GM12878 (cell line): Measurements from ENCODE around the gene CA10. TPM values are rescaled to one million over a fixed set of nuclear protein-coding genes. Genes with fewer than 3 reads are reported as not detected.

Source experiments
- ATAC-seq: fragments of 200-7000 bp; cut with Tn5 transposase; 3 replicates; pipeline ENCODE4 v1.9.1; 2020; ENCODE audit warnings: mild to moderate bottlenecking, moderate library complexity
- BruUV-seq: library from RNA; stranded (reverse); fragments of 400-500 nt; replicated peaks from 2 replicates; lab custom pipeline; 2021; lab: Mats Ljungman, UMichigan
- CTCF ChIA-PET: fragments of 300-600 bp; sonication (Branson Sonifier 250); formaldehyde crosslinking; extraction: SDS; loops from one replicate; lab custom pipeline; 2021; ENCODE audit warnings: inconsistent platforms; lab: Yijun Ruan, JAX
- POLR2A ChIA-PET: fragments of 350-600 bp; formaldehyde crosslinking; extraction: SDS; loops from one replicate; lab custom pipeline; 2021; ENCODE audit warnings: inconsistent platforms; lab: Charles Lee
- RAD21 ChIA-PET: fragments of 300-600 bp; sonication (Branson Sonifier 250); formaldehyde crosslinking; loops from one replicate; lab custom pipeline; 2023; ENCODE audit warnings: antibody characterized with exemption; ENCODE audit not compliant: unreplicated experiment; lab: Charles Lee
- SMC1A ChIA-PET: fragments of 300-600 bp; sonication (Branson Sonifier 250); formaldehyde crosslinking; loops from one replicate; lab custom pipeline; 2023; ENCODE audit not compliant: unreplicated experiment, uncharacterized antibody; lab: Charles Lee
- DNase-seq: peaks from one replicate; pipeline ENCODE4 v3.0.0-alpha.2; 2011; ENCODE audit warnings: low read depth, low spot score
- FAIRE-seq: peaks from 3 replicates; lab custom pipeline; 2011; peaks lifted over from hg19 to GRCh38; lab: Jason Lieb, UNC
- H2AFZ ChIP-seq: 2 replicates; pipeline ENCODE4 v1.6.0; 2011; ENCODE audit warnings: low read depth, low read length, control low read depth; ENCODE audit not compliant: control insufficient read depth
- H3K27ac ChIP-seq: 2 replicates; pipeline ENCODE4 v1.5.1; 2011; ENCODE audit warnings: control low read depth; ENCODE audit not compliant: control insufficient read depth, insufficient read depth
- H3K27me3 ChIP-seq, 2 experiments: replicated peaks in 1 of 2; 2 replicates each; pipeline versions ENCODE4 v1.6.0 to v1.6.1; 2011; ENCODE audit warnings: low read length in 1 of 2; ENCODE audit not compliant: control insufficient read depth in 2 of 2, insufficient read depth in 2 of 2
- H3K36me3 ChIP-seq, 2 experiments: 2 replicates each; pipeline ENCODE4 v1.5.1; 2011; ENCODE audit warnings: low read length in 1 of 2; ENCODE audit not compliant: control insufficient read depth in 2 of 2, insufficient read depth in 2 of 2
- H3K4me1 ChIP-seq: 2 replicates; pipeline ENCODE4 v1.6.1; 2011; ENCODE audit warnings: mild to moderate bottlenecking, low read length, moderate library complexity, mixed read lengths; ENCODE audit not compliant: control insufficient read depth, insufficient read depth
- H3K4me2 ChIP-seq: 2 replicates; pipeline ENCODE4 v1.6.0; 2011; ENCODE audit warnings: control low read depth; ENCODE audit not compliant: control insufficient read depth, insufficient read depth
- H3K4me3 ChIP-seq: fragments of 200-600 bp; sonication (generic); 2 replicates; pipeline ENCODE4 v1.5.1; 2016
- H3K79me2 ChIP-seq: 2 replicates; pipeline ENCODE4 v1.6.0; 2011; ENCODE audit warnings: low read length; ENCODE audit not compliant: control insufficient read depth, insufficient read depth
- H3K9ac ChIP-seq: 2 replicates; pipeline ENCODE4 v1.8.0; 2011; ENCODE audit warnings: low read length, control low read depth, mixed read lengths; ENCODE audit not compliant: control insufficient read depth, insufficient read depth
- H3K9me3 ChIP-seq: replicated peaks from 3 replicates; pipeline ENCODE4 v1.5.1; 2011; ENCODE audit warnings: mild to moderate bottlenecking, low read length; ENCODE audit not compliant: control insufficient read depth, insufficient read depth
- H4K20me1 ChIP-seq: 2 replicates; pipeline ENCODE4 v1.6.0; 2011; ENCODE audit not compliant: control insufficient read depth, insufficient read depth
- BHLHE40 ChIP-seq, 2 experiments: fragments of 450-650 bp in 1 of 2; IDR thresholded peaks; 2 replicates each; pipeline ENCODE4 v1.6.1; 2011 to 2017; ENCODE audit warnings: low read depth in 2 of 2, borderline replicate concordance in 1 of 2, improper control_type of control experiment in 1 of 2, low read length in 1 of 2, mild to moderate bottlenecking in 1 of 2
- CHD4 ChIP-seq: fragments of 200-600 bp; sonication (generic); IDR thresholded peaks from 2 replicates; pipeline ENCODE4 v1.6.1; 2016; ENCODE audit warnings: mild to moderate bottlenecking
- FOS ChIP-seq: IDR thresholded peaks from 3 replicates; pipeline ENCODE4 v1.6.1; 2011; ENCODE audit warnings: borderline replicate concordance; ENCODE audit not compliant: insufficient read length; ENCODE audit errors: extremely low read depth
- IRF4 ChIP-seq: IDR thresholded peaks from 2 replicates; pipeline ENCODE4 v1.6.1; 2011; ENCODE audit warnings: low read depth, low read length
- KAT2A ChIP-seq: conservative IDR thresholded peaks from 2 replicates; pipeline ENCODE4 v1.6.1; 2011; ENCODE audit warnings: low read depth, low read length; ENCODE audit not compliant: control insufficient read depth
- KDM1A ChIP-seq: fragments of 200-600 bp; sonication (generic); IDR thresholded peaks from 2 replicates; pipeline ENCODE4 v1.6.1; 2016; ENCODE audit warnings: borderline replicate concordance
- SREBF1 ChIP-seq: IDR thresholded peaks from 2 replicates; pipeline ENCODE4 v1.6.1; 2012; ENCODE audit warnings: mild to moderate bottlenecking, low read length
- TBL1XR1 ChIP-seq: IDR thresholded peaks from 2 replicates; pipeline ENCODE4 v1.6.1; 2012; ENCODE audit warnings: low read depth, low read length, improper control_type of control experiment
- WRNIP1 ChIP-seq: IDR thresholded peaks from 2 replicates; pipeline ENCODE4 v1.6.1; 2011; ENCODE audit warnings: low read depth, low read length, improper control_type of control experiment, borderline replicate concordance
- WGBS: methylation state at CpG from one replicate; pipeline ENCODE4 v1.1.6; 2016; ENCODE audit warnings: low lambda C conversion rate; ENCODE audit not compliant: insufficient replicate concordance, insufficient coverage; ENCODE audit errors: missing lambda C conversion rate; 5-methylcytosine and 5-hydroxymethylcytosine counted together
- in situ Hi-C: fragments of 300-500 bp; cut with MboI; formaldehyde crosslinking; loops from 9 replicates; pipeline ENCODE4 v1.14.3; 2018; ENCODE audit warnings: mixed read lengths
- intact Hi-C: fragments of 100-400 bp; cut with micrococcal nuclease; formaldehyde crosslinking; loops from one replicate; pipeline ENCODE4 v1.14.2; 2022; ENCODE audit not compliant: unreplicated experiment
- polyA plus RNA-seq, 11 experiments: library from polyadenylated mRNA; depleted of rRNA in 4 of 11; unstranded in 6 of 11; stranded (reverse) in 5 of 11; fragments of >200 nt; fragmentation: Nextera tagmentation in 4 of 11; fragmentation: Illumina TruSeq in 1 of 11; extraction: Ambion mirVana in 4 of 11; extraction: Trizol in 1 of 11; gene quantifications; 1 replicate in 1 of 11; 2 replicates in 10 of 11; pipeline versions ENCODE4 v1.2.1 to v1.2.3, GENCODE V29; 2011 to 2016; ENCODE audit warnings: inconsistent platforms in 2 of 11, missing spikeins in 2 of 11, low read depth in 1 of 11
- total RNA-seq, 4 experiments: library from RNA; depleted of rRNA in 3 of 4; stranded (reverse); fragments of >200 nt in 3 of 4; fragmentation: Illumina TruSeq in 1 of 4; extraction: Trizol in 1 of 4; gene quantifications; 2 replicates each; pipeline versions ENCODE4 v1.2.1 to v1.2.3, GENCODE V29; 2013 to 2021
- TF ChIP-seq, protein P1 (sequence below): fragments of 450-650 bp; IDR thresholded peaks from 2 replicates; pipeline ENCODE4 v1.6.1; 2017; ENCODE audit warnings: mild to moderate bottlenecking
- TF ChIP-seq, protein P2 (sequence below): fragments of 450-650 bp; IDR thresholded peaks from 2 replicates; pipeline ENCODE4 v1.6.1; 2017; ENCODE audit warnings: antibody characterized with exemption, mild to moderate bottlenecking, moderate library complexity

The CA10 gene
- total and polyA plus RNA-seq, 10 of the 15 experiments (the other 5 are each of a cell fraction or from before 2014, with no cell fraction given), result not detected

DNA sequence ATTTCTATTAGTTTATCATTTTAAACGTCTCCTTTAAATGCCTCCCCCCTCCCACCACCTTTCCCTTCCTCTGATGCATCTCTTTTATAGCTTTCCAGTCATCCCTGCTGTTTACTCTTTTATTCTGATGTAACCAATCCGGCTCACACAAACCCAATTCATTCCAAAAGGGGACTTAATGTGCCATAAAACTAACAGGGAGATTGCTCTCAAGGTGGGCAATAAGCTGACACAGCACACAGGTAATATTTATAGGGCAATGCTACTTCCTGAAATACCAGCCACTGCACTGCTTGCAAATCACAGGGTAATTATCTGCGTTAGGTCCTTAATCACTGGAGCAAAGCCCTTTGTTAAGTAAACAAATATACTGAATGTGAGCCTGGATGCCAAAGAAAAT, 23.3 kb upstream of the CA10 start:
- H3K4me1 ChIP-seq, result no peaks in the 10 kb centered on the region
- POLR2A ChIA-PET, result no interaction called here
- no peaks in the 10 kb centered on the region for H3K79me2 ChIP-seq
- no peak for ATAC-seq
- FAIRE-seq, result no peak
- in situ Hi-C loops (no loop called here), intact Hi-C loops (no loop called here)
- H3K36me3 ChIP-seq, result no peaks in the 10 kb centered on the region
- H3K9me3 ChIP-seq, result no peaks in the 10 kb centered on the region
- H2AFZ ChIP-seq, result no peak overlapping the region
- TF ChIP-seq WRNIP1 (no peak), FOS (no peak), KAT2A (no peak), CHD4 (no peak), SREBF1 (no peak), TBL1XR1 (no peak), BHLHE40 (IDR thresholded peaks at IDR 0.05; ENCODE audit: borderline replicate concordance in 1 of 2, low read depth in 2 of 2, low read length in 1 of 2) (no peak), KDM1A (no peak), IRF4 (no peak)
- TF ChIP-seq, protein P1, sequence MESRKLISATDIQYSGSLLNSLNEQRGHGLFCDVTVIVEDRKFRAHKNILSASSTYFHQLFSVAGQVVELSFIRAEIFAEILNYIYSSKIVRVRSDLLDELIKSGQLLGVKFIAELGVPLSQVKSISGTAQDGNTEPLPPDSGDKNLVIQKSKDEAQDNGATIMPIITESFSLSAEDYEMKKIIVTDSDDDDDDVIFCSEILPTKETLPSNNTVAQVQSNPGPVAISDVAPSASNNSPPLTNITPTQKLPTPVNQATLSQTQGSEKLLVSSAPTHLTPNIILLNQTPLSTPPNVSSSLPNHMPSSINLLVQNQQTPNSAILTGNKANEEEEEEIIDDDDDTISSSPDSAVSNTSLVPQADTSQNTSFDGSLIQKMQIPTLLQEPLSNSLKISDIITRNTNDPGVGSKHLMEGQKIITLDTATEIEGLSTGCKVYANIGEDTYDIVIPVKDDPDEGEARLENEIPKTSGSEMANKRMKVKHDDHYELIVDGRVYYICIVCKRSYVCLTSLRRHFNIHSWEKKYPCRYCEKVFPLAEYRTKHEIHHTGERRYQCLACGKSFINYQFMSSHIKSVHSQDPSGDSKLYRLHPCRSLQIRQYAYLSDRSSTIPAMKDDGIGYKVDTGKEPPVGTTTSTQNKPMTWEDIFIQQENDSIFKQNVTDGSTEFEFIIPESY, result no peak
- TF ChIP-seq, protein P2, sequence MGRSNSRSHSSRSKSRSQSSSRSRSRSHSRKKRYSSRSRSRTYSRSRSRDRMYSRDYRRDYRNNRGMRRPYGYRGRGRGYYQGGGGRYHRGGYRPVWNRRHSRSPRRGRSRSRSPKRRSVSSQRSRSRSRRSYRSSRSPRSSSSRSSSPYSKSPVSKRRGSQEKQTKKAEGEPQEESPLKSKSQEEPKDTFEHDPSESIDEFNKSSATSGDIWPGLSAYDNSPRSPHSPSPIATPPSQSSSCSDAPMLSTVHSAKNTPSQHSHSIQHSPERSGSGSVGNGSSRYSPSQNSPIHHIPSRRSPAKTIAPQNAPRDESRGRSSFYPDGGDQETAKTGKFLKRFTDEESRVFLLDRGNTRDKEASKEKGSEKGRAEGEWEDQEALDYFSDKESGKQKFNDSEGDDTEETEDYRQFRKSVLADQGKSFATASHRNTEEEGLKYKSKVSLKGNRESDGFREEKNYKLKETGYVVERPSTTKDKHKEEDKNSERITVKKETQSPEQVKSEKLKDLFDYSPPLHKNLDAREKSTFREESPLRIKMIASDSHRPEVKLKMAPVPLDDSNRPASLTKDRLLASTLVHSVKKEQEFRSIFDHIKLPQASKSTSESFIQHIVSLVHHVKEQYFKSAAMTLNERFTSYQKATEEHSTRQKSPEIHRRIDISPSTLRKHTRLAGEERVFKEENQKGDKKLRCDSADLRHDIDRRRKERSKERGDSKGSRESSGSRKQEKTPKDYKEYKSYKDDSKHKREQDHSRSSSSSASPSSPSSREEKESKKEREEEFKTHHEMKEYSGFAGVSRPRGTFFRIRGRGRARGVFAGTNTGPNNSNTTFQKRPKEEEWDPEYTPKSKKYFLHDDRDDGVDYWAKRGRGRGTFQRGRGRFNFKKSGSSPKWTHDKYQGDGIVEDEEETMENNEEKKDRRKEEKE, result no peak
- TF ChIP-seq, all 136 proteins: peak for 0
- no peak overlapping the region for H3K27ac ChIP-seq
- H4K20me1 ChIP-seq, result no peaks in the 10 kb centered on the region
- ChIA-PET SMC1A (no interaction called here), RAD21 (no interaction called here), CTCF (no interaction called here)
- 0% methylated on average over 3 of the region's 3 CpGs for WGBS
- no peaks in the 10 kb centered on the region; a peak in 1 of 4 replicates for H3K27me3 ChIP-seq
- H3K4me2 ChIP-seq, result no peak overlapping the region
- H3K4me3 ChIP-seq, result no peak overlapping the region
- no TSS peak for BruUV-seq
- no peak overlapping the region for H3K9ac ChIP-seq
- DNase-seq, result no peak
